Measurements from ENCODE around the gene MEGF6.
A peak's percentile ranks its signal among the peaks of the same experiment; 100 is the strongest.

Gene MEGF6

DNA sequence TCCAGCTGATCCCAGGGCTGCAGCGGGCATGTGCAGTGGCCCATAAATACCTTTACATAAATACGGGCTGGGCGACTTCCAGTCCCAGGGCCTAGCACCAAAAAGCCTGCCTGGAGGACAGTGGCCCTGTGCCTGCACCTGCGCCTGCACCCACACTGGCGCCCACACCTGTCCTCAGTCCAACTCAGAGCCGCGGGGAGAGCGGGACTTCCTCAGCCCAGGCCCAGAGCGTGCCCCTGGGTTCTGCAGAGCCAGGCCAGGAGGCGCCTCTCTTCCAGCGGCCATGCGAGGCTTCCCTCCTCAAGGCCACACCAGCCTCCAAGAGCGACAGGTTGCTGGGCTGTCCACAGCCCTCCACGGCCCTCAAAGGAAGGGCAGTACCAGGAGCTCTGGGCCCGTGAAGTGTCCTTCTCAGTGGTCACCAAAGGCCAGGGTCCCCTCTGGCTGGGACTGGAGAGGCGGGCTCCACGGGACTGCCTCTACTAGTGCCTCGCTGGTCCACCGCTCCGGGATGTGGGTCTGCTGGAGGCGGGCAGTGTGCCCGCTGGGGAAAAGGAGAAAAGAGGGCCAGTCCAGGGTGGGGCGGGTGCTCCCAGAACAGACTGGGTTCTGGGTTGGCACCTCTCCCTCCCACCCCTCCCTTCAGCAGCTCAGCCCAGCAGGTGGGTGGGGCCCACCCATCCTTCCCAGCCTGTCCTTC lies 121.1 kb downstream of the MEGF6 start:
- Mint-ChIP-seq H3K4me1 (peaks cover 5% of the 10 kb centered on the region), H3K36me3 (ENCODE audit: low read depth) (peaks cover 16% of the 10 kb centered on the region), H3K9me3 (peaks cover 27% of the 10 kb centered on the region), H3K27ac (no peak overlapping the region), H3K27me3 (ENCODE audit: low read depth, poor library complexity) (peaks cover 10% of the 10 kb centered on the region), H3K4me3 (no peak overlapping the region)
- TF ChIP-seq, protein P1, sequence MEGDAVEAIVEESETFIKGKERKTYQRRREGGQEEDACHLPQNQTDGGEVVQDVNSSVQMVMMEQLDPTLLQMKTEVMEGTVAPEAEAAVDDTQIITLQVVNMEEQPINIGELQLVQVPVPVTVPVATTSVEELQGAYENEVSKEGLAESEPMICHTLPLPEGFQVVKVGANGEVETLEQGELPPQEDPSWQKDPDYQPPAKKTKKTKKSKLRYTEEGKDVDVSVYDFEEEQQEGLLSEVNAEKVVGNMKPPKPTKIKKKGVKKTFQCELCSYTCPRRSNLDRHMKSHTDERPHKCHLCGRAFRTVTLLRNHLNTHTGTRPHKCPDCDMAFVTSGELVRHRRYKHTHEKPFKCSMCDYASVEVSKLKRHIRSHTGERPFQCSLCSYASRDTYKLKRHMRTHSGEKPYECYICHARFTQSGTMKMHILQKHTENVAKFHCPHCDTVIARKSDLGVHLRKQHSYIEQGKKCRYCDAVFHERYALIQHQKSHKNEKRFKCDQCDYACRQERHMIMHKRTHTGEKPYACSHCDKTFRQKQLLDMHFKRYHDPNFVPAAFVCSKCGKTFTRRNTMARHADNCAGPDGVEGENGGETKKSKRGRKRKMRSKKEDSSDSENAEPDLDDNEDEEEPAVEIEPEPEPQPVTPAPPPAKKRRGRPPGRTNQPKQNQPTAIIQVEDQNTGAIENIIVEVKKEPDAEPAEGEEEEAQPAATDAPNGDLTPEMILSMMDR (IDR thresholded peaks at IDR 0.05) = no peak
- DNase-seq = no peak

DNA sequence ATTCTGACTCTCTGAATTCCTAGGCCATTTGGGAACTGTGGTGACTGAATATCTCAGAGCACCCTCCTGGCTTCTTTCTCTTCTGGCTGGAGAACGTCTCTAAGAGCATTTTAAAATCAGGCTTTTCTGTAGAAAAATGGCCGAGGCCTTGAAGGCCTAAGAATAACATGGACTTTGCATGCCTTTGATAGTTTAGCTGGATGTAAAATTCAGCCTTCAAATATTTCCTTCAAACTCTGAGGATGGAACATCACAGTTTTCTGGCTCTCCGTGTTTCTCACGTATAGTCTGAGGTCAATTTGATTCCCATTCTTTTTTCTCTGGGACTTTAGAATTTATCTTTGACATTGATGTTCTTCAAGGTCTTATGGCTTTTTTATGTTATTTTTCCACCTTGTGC lies 122.9 kb downstream of the MEGF6 start:
- Mint-ChIP-seq H3K27ac (no peak overlapping the region), H3K9me3 (peaks cover 28% of the 10 kb centered on the region), H3K4me3 (no peak overlapping the region), H3K27me3 (ENCODE audit: low read depth, poor library complexity) (peaks cover 18% of the 10 kb centered on the region), H3K36me3 (ENCODE audit: low read depth) (peaks cover 16% of the 10 kb centered on the region), H3K4me1 (peaks cover 5% of the 10 kb centered on the region)
- TF ChIP-seq, protein P1 (IDR thresholded peaks at IDR 0.05) = no peak
- no peak for DNase-seq

DNA sequence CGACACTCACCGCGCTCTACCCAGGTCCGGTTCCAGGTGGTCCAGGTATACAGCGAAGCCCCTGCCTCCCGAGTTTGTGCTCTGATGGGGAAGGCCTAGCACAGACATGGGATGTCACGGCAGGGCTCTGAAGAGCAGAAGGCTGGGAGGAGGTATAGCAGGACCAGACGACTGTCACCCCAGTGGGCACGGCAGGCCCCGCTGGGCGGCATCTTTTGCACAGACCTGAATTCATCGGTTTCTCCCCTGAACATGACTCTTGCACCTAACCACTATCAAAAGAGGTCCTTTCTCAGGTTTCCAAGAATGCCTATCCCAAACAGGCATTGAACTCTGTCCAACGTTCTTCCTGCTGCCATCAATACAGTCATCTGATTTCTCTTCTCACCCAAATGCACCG lies 126.3 kb downstream of the MEGF6 start:
- no peak for DNase-seq
- TF ChIP-seq, protein P1 (IDR thresholded peaks at IDR 0.05) = no peak
- H3K9me3 Mint-ChIP-seq = peaks cover 28% of the 10 kb centered on the region
- H3K4me1 Mint-ChIP-seq = no peaks in the 10 kb centered on the region
- H3K36me3 Mint-ChIP-seq (ENCODE audit: low read depth) = peaks cover 16% of the 10 kb centered on the region
- H3K4me3 Mint-ChIP-seq = no peak overlapping the region
- H3K27me3 Mint-ChIP-seq (ENCODE audit: low read depth, poor library complexity) = peaks cover 18% of the 10 kb centered on the region
- H3K27ac Mint-ChIP-seq = no peak overlapping the region

DNA sequence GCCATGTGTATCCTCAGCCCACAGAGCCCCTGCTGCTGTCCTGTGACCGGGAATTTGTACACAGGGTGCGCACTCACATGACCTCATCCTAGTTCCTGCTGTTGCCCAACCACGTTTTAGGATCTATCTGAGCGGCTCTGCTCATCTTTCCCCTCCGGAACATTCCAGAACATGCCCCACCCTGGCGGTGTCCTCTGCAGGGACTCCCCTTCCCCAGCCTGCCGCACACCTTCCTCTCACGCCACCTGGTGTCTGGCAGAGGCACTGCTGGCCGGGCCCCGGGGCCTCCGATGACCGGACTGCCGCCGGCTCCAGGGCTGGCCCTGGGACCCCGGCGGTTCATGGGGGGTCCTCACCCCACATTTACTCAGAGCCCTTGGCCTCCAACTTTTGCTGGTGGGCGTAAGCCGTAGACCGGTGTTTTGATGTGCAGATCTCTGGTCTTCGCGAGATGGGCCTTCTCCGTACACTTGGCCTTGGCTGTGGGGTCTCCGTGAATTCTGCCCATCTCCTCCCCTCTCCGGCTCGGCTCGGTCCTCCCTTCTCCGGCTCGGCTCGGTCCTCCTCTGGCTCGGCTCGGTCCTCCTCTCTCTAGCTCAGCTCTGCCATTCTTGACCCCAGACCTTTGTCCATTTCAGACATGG lies 127.4 kb downstream of the MEGF6 start:
- Mint-ChIP-seq H3K36me3 (ENCODE audit: low read depth) (peaks cover 12% of the 10 kb centered on the region), H3K9me3 (peaks cover 25% of the 10 kb centered on the region), H3K4me1 (no peaks in the 10 kb centered on the region), H3K27ac (peak overlapping the region; percentile 64), H3K4me3 (no peak overlapping the region), H3K27me3 (ENCODE audit: low read depth, poor library complexity) (peaks cover 18% of the 10 kb centered on the region)
- TF ChIP-seq, protein P1 (IDR thresholded peaks at IDR 0.05) = peak; percentile 73
- DNase-seq = peak; percentile 73

DNA sequence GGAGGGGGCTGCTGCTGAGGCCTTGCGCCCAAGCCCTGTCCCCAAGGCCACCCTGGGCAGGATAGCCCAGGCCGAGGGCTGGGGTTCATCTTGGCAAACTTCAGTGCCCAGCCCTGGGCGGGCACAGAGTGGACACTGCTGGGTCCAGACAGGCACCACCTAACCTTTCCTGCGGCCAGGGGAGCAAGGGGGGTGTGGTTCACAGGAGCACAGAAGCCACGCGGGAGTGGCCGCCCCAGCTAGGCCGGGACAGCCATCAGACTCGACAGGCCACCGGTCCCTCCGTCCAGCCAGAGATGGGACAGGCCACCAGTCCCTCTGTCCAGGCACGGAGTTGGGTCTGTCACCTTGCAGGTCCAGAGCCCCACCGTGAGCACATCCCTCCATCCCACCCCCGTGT lies 127.9 kb downstream of the MEGF6 start:
- H3K4me1 Mint-ChIP-seq = no peaks in the 10 kb centered on the region
- no peak for DNase-seq
- H3K9me3 Mint-ChIP-seq = peaks cover 19% of the 10 kb centered on the region
- H3K27ac Mint-ChIP-seq = no peak overlapping the region
- peaks cover 7% of the 10 kb centered on the region for H3K36me3 Mint-ChIP-seq (ENCODE audit: low read depth)
- TF ChIP-seq, protein P1 (IDR thresholded peaks at IDR 0.05) = no peak
- peaks cover 18% of the 10 kb centered on the region for H3K27me3 Mint-ChIP-seq (ENCODE audit: low read depth, poor library complexity)
- no peak overlapping the region for H3K4me3 Mint-ChIP-seq

Data from nephron progenitor cell (in vitro differentiated cells).